Gastrocnemius medialis (tissue), 4 donors: ENCODE results near the gene FARSB.

ENCODE experiments used
- CTCF ChIP-seq, 5 experiments: fragments of 450-650 bp in 3 of 5; fragments of 200-600 bp in 2 of 5; sonication (generic) in 2 of 5; IDR thresholded peaks in 4 of 5; conservative IDR thresholded peaks in 1 of 5; 1 replicate in 4 of 5; 2 replicates in 1 of 5; pipeline ENCODE4 v1.5.1; 2016 to 2019; ENCODE audit warnings: antibody characterized with exemption in 5 of 5, mild to moderate bottlenecking in 3 of 5, moderate library complexity in 3 of 5
- POLR2A ChIP-seq, 2 donors: fragments of 450-650 bp; IDR thresholded peaks; one replicate each; pipeline ENCODE4 v1.6.1; 2017; ENCODE audit warnings: antibody characterized with exemption in 2 of 2, mild to moderate bottlenecking in 2 of 2, moderate library complexity in 2 of 2

GRCh38 chr2:222623756-222624309 is 32.1 kb downstream of the FARSB start:
- no peak for TF ChIP-seq POLR2A (IDR thresholded peaks at IDR 0.05)
- no peak for TF ChIP-seq CTCF (IDR thresholded peaks at IDR 0.05 in 4 of 5, conservative IDR thresholded peaks at IDR 0.05 in 1 of 5)
